Esophagus (tissue), 2 donors: ENCODE results near the gene FGD5. TPM values are rescaled to one million over a fixed set of nuclear protein-coding genes. Genes with fewer than 3 reads are reported as not detected.

ENCODE experiments used
- H3K27ac ChIP-seq, 2 donors: one replicate each; pipeline ENCODE4 v1.5.1; 2013; ENCODE audit warnings: low read depth in 2 of 2, mild to moderate bottlenecking in 2 of 2, inconsistent platforms in 1 of 2, low read length in 1 of 2, moderate library complexity in 1 of 2
- H3K27me3 ChIP-seq, 2 donors: one replicate each; pipeline ENCODE4 v1.6.1; 2013; ENCODE audit warnings: low read length in 2 of 2, control low read depth in 1 of 2, mild to moderate bottlenecking in 1 of 2; ENCODE audit not compliant: insufficient read depth in 2 of 2, control insufficient read depth in 1 of 2
- H3K36me3 ChIP-seq, 2 donors: one replicate each; pipeline ENCODE4 v1.6.1; 2013; ENCODE audit warnings: low read length in 1 of 2; ENCODE audit not compliant: control insufficient read depth in 2 of 2, insufficient read depth in 2 of 2
- H3K4me1 ChIP-seq, 2 donors: one replicate each; pipeline ENCODE4 v1.6.1; 2013; ENCODE audit warnings: low read length in 1 of 2; ENCODE audit not compliant: control insufficient read depth in 2 of 2, insufficient read depth in 2 of 2
- H3K4me3 ChIP-seq, 2 donors: one replicate each; pipeline ENCODE4 v1.5.1; 2013; ENCODE audit warnings: low read length in 2 of 2, mild to moderate bottlenecking in 2 of 2, low read depth in 1 of 2, moderate library complexity in 1 of 2
- H3K9me3 ChIP-seq, 2 donors: one replicate each; pipeline ENCODE4 v1.6.1; 2013; ENCODE audit warnings: mild to moderate bottlenecking in 2 of 2, low read depth in 1 of 2, low read length in 1 of 2, moderate library complexity in 1 of 2; ENCODE audit not compliant: control insufficient read depth in 2 of 2, insufficient read depth in 1 of 2
- WGBS, 2 donors: extraction: QIAGEN DNeasy Blood & Tissue Kit; methylation state at CpG; one replicate each; pipeline ENCODE4 v1.1.7; 2013; 5-methylcytosine and 5-hydroxymethylcytosine counted together
- polyA plus RNA-seq, 2 donors: library from polyadenylated mRNA; stranded (reverse); fragments of 200-250 nt; gene quantifications; one replicate each; pipeline ENCODE4 v1.2.3, GENCODE V29; 2013
- donor health status: healthy with polysubstance abuse.
- donor health status: Bipolar disorder and iron deficiency.

The FGD5 gene
- polyA plus RNA-seq, 2 donors, result 1.7 TPM

GRCh38 chr3:14905055-14905657 lies 86.4 kb downstream of the FGD5 start:
- H3K36me3 ChIP-seq, result no peaks in the 10 kb centered on the region
- H3K4me1 ChIP-seq, result no peaks in the 10 kb centered on the region
- H3K4me3 ChIP-seq, result no peak overlapping the region
- H3K9me3 ChIP-seq, result no peaks in the 10 kb centered on the region
- no peaks in the 10 kb centered on the region for H3K27me3 ChIP-seq
- no peak overlapping the region for H3K27ac ChIP-seq
- 91% methylated on average over 6 of the region's 6 CpGs for WGBS, 2 donors

- Histone ChIP-seq H3K27ac (no peak overlapping the region), H3K27me3 (no peaks in the 10 kb centered on the region)
- 70 to 72% methylated on average over 11 of the region's 11 CpGs for WGBS, 2 donors
Observed at GRCh38 chr3:14906355-14906971, 87.7 kb downstream of the FGD5 start.

GRCh38 chr3:14907043-14907966 lies 88.5 kb downstream of the FGD5 start:
- no peak overlapping the region for H3K4me3 ChIP-seq
- no peak overlapping the region for H3K27ac ChIP-seq
- H3K4me1 ChIP-seq, result no peaks in the 10 kb centered on the region
- H3K27me3 ChIP-seq, result no peaks in the 10 kb centered on the region
- H3K9me3 ChIP-seq, result no peaks in the 10 kb centered on the region
- WGBS, 2 donors, result 60 to 67% methylated on average over 18 of the region's 18 CpGs
- no peaks in the 10 kb centered on the region for H3K36me3 ChIP-seq

More at GRCh38 chr3:14906355-14906971, 87.7 kb downstream of the FGD5 start:
- H3K36me3 ChIP-seq, result no peaks in the 10 kb centered on the region
- H3K4me3 ChIP-seq, result no peak overlapping the region
- H3K4me1 ChIP-seq, result no peaks in the 10 kb centered on the region
- H3K9me3 ChIP-seq, result no peaks in the 10 kb centered on the region

- Histone ChIP-seq H3K4me3 (no peak overlapping the region), H3K9me3 (no peaks in the 10 kb centered on the region), H3K36me3 (no peaks in the 10 kb centered on the region), H3K27ac (no peak overlapping the region), H3K27me3 (no peaks in the 10 kb centered on the region), H3K4me1 (no peaks in the 10 kb centered on the region)
- 84 to 86% methylated on average over 5 of the region's 5 CpGs for WGBS, 2 donors
Observed at GRCh38 chr3:14909250-14909649, 90.5 kb downstream of the FGD5 start.

GRCh38 chr3:14911651-14912050 lies 92.9 kb downstream of the FGD5 start:
- H3K4me3 ChIP-seq, result no peak overlapping the region
- no peak overlapping the region for H3K27ac ChIP-seq
- H3K9me3 ChIP-seq, result no peaks in the 10 kb centered on the region
- H3K36me3 ChIP-seq, result no peaks in the 10 kb centered on the region
- no peaks in the 10 kb centered on the region for H3K4me1 ChIP-seq
- H3K27me3 ChIP-seq, result no peaks in the 10 kb centered on the region
- 90 to 93% methylated on average over 11 of the region's 11 CpGs for WGBS, 2 donors

GRCh38 chr3:14913071-14913925 lies 94.5 kb downstream of the FGD5 start:
- Histone ChIP-seq H3K27ac (no peak overlapping the region), H3K9me3 (no peaks in the 10 kb centered on the region), H3K4me3 (no peak overlapping the region), H3K4me1 (no peaks in the 10 kb centered on the region), H3K36me3 (no peaks in the 10 kb centered on the region), H3K27me3 (no peaks in the 10 kb centered on the region)
- 84 to 86% methylated on average over 10 of the region's 10 CpGs for WGBS, 2 donors

GRCh38 chr3:14913926-14914778 lies 95.4 kb downstream of the FGD5 start:
- H3K9me3 ChIP-seq, result no peaks in the 10 kb centered on the region
- no peaks in the 10 kb centered on the region for H3K27me3 ChIP-seq
- no peak overlapping the region for H3K27ac ChIP-seq
- WGBS, 2 donors, result 90 to 91% methylated on average over 14 of the region's 14 CpGs
- H3K4me3 ChIP-seq, result no peak overlapping the region
- no peaks in the 10 kb centered on the region for H3K36me3 ChIP-seq
- H3K4me1 ChIP-seq, result no peaks in the 10 kb centered on the region

- Histone ChIP-seq H3K9me3 (no peaks in the 10 kb centered on the region), H3K4me3 (no peak overlapping the region), H3K27me3 (no peaks in the 10 kb centered on the region), H3K4me1 (no peaks in the 10 kb centered on the region), H3K27ac (no peak overlapping the region), H3K36me3 (no peaks in the 10 kb centered on the region)
- 66 to 69% methylated on average over 6 of the region's 6 CpGs for WGBS, 2 donors
Observed at GRCh38 chr3:14914779-14915117, 96.0 kb downstream of the FGD5 start.
